Mesodermal cell (in vitro differentiated cells): Measurements from ENCODE around the gene SPTSSA. TPM values are rescaled to one million over a fixed set of nuclear protein-coding genes. Genes with fewer than 3 reads are reported as not detected.
"Not testable (repeated sequence)": the region's sequence is repeated elsewhere in the genome, so short reads cannot be mapped to it uniquely, and the experiment has no call there.

Experiments used
- H3K27ac ChIP-seq: 2 replicates; pipeline ENCODE4 v1.7.0; 2013; ENCODE audit warnings: mild to moderate bottlenecking, low read depth, low read length, moderate library complexity; ENCODE audit not compliant: severe bottlenecking
- H3K36me3 ChIP-seq: 2 replicates; pipeline ENCODE4 v1.7.1; 2013; ENCODE audit warnings: mild to moderate bottlenecking, low read length, moderate library complexity; ENCODE audit not compliant: control insufficient read depth, insufficient read depth
- H3K4me1 ChIP-seq: one replicate; pipeline ENCODE4 v1.7.1; 2013; ENCODE audit warnings: mild to moderate bottlenecking, low read length; ENCODE audit not compliant: insufficient read depth, control insufficient read depth, poor library complexity, severe bottlenecking
- H3K4me3 ChIP-seq: 2 replicates; pipeline ENCODE4 v1.7.0; 2013; ENCODE audit warnings: low read length, control low read depth, mild to moderate bottlenecking; ENCODE audit not compliant: insufficient read depth, poor library complexity, severe bottlenecking; ENCODE audit errors: extremely low read depth
- H3K9me3 ChIP-seq: 2 replicates; pipeline ENCODE4 v1.7.1; 2013; ENCODE audit warnings: mild to moderate bottlenecking, low read length, moderate library complexity; ENCODE audit not compliant: control insufficient read depth
- WGBS, 2 experiments: methylation state at CpG; one replicate each; pipeline ENCODE4 v1.1.5; 2013; ENCODE audit warnings: missing lambda C conversion rate in 2 of 2; ENCODE audit not compliant: insufficient coverage in 2 of 2; 5-methylcytosine and 5-hydroxymethylcytosine counted together
- polyA plus RNA-seq, 2 experiments: library from polyadenylated mRNA; stranded (reverse); fragments of 50-300 nt; gene quantifications; one replicate each; pipeline ENCODE4 v1.2.3, GENCODE V29; 2013

The SPTSSA gene
- polyA plus RNA-seq (2013, experiment 1 of 2) = 28.3 TPM
- 30.7 TPM for polyA plus RNA-seq (2013, experiment 2 of 2)

GRCh38 chr14:34462132-34462893, at the start of gene SPTSSA:
Gene SPTSSA (minus strand): TSS chr14:34462240. CDS start chr14:34462207, 33 bp downstream.
- Histone ChIP-seq H3K4me3 (peak within 1 kb of the TSS; percentile 59), H3K4me1 (peaks cover 13% of the 10 kb centered on the region), H3K36me3 (peaks cover 8% of the 10 kb centered on the region), H3K9me3 (no peaks in the 10 kb centered on the region), H3K27ac (peak within 1 kb of the TSS; percentile 95)
- 0 to 1% methylated on average over 61 to 78 of the region's 82 CpGs for WGBS, 2 experiments

- H3K4me3 ChIP-seq = no peak overlapping the region
- peaks cover 2% of the 10 kb centered on the region for H3K4me1 ChIP-seq
- H3K9me3 ChIP-seq = no peaks in the 10 kb centered on the region
- no peaks in the 10 kb centered on the region for H3K36me3 ChIP-seq
- 91 to 96% methylated on average over 4 to 6 of the region's 11 CpGs for WGBS, 2 experiments
- H3K27ac ChIP-seq = no peak overlapping the region
Measured at GRCh38 chr14:34507884-34508283, 45.8 kb upstream of the SPTSSA start.

GRCh38 chr14:34507459-34507858, 45.4 kb upstream of the SPTSSA start:
- Histone ChIP-seq H3K4me3 (no peak overlapping the region), H3K4me1 (peaks cover 5% of the 10 kb centered on the region), H3K27ac (no peak overlapping the region), H3K36me3 (no peaks in the 10 kb centered on the region), H3K9me3 (no peaks in the 10 kb centered on the region)
- 83 to 92% methylated on average over 7 to 8 of the region's 9 CpGs for WGBS, 2 experiments

GRCh38 chr14:34505124-34505491, 43.1 kb upstream of the SPTSSA start:
- 93 to 94% methylated on average over 3 to 4 of the region's 5 CpGs for WGBS, 2 experiments
- not testable (repeated sequence) for H3K4me1 ChIP-seq, H3K4me3 ChIP-seq, H3K27ac ChIP-seq, H3K9me3 ChIP-seq, H3K36me3 ChIP-seq

- H3K36me3 ChIP-seq, H3K27ac ChIP-seq, H3K4me3 ChIP-seq, H3K9me3 ChIP-seq, H3K4me1 ChIP-seq: not testable (repeated sequence)
- 84 to 100% methylated on average over 1 to 9 of the region's 9 CpGs for WGBS, 2 experiments
Measured at GRCh38 chr14:34504027-34504426, 42.0 kb upstream of the SPTSSA start.

- no peaks in the 10 kb centered on the region for H3K9me3 ChIP-seq
- no peak overlapping the region for H3K4me3 ChIP-seq
- H3K36me3 ChIP-seq = no peaks in the 10 kb centered on the region
- 40% methylated on average over 1 of the region's 2 CpGs; no CpG with 5 or more reads in 1 of the 2 experiments for WGBS, 2 experiments
- no peak overlapping the region for H3K27ac ChIP-seq
- peaks cover 5% of the 10 kb centered on the region for H3K4me1 ChIP-seq
Measured at GRCh38 chr14:34502545-34503225, 40.6 kb upstream of the SPTSSA start.

- no peaks in the 10 kb centered on the region for H3K36me3 ChIP-seq
- peaks cover 5% of the 10 kb centered on the region for H3K4me1 ChIP-seq
- H3K9me3 ChIP-seq = no peaks in the 10 kb centered on the region
- no peak overlapping the region for H3K27ac ChIP-seq
- 83 to 100% methylated on average over 1 of the region's 2 CpGs for WGBS, 2 experiments
- no peak overlapping the region for H3K4me3 ChIP-seq
Measured at GRCh38 chr14:34502001-34502400, 40.0 kb upstream of the SPTSSA start.

- Histone ChIP-seq H3K4me1 (peaks cover 9% of the 10 kb centered on the region), H3K36me3 (no peaks in the 10 kb centered on the region), H3K4me3 (no peak overlapping the region), H3K9me3 (no peaks in the 10 kb centered on the region), H3K27ac (no peak overlapping the region)
- WGBS, 2 experiments = 79 to 93% methylated on average over 3 to 4 of the region's 5 CpGs
Measured at GRCh38 chr14:34501004-34501580, 39.1 kb upstream of the SPTSSA start.

- no peak overlapping the region for H3K4me3 ChIP-seq
- H3K36me3 ChIP-seq = no peaks in the 10 kb centered on the region
- no peaks in the 10 kb centered on the region for H3K9me3 ChIP-seq
- 90 to 98% methylated on average over 2 to 4 of the region's 6 CpGs for WGBS, 2 experiments
- H3K27ac ChIP-seq = no peak overlapping the region
- peaks cover 10% of the 10 kb centered on the region for H3K4me1 ChIP-seq
Measured at GRCh38 chr14:34498684-34499412, 36.8 kb upstream of the SPTSSA start.

GRCh38 chr14:34496679-34497513, 34.9 kb upstream of the SPTSSA start:
- H3K27ac ChIP-seq = peak overlapping the region; percentile 97
- H3K4me1 ChIP-seq = peaks cover 5% of the 10 kb centered on the region
- no peaks in the 10 kb centered on the region for H3K36me3 ChIP-seq
- no peaks in the 10 kb centered on the region for H3K9me3 ChIP-seq
- 6 to 27% methylated on average over 6 to 12 of the region's 14 CpGs for WGBS, 2 experiments
- no peak overlapping the region for H3K4me3 ChIP-seq
